Tibial nerve (tissue), 3 donors: Measurements from ENCODE around the gene GID4.

Experiments used
- POLR2A ChIP-seq, 2 donors: fragments of 450-650 bp; IDR thresholded peaks; one replicate each; pipeline ENCODE4 v1.6.1; 2017; ENCODE audit warnings: antibody characterized with exemption in 2 of 2, mild to moderate bottlenecking in 2 of 2, moderate library complexity in 2 of 2
- TF ChIP-seq, protein P1 (sequence below), 5 experiments: fragments of 200-600 bp in 3 of 5; fragments of 450-650 bp in 2 of 5; sonication (generic) in 3 of 5; IDR thresholded peaks; one replicate each; pipeline ENCODE4 v1.5.1; 2016 to 2019; ENCODE audit warnings: antibody characterized with exemption in 5 of 5, mild to moderate bottlenecking in 3 of 5, moderate library complexity in 2 of 5

DNA sequence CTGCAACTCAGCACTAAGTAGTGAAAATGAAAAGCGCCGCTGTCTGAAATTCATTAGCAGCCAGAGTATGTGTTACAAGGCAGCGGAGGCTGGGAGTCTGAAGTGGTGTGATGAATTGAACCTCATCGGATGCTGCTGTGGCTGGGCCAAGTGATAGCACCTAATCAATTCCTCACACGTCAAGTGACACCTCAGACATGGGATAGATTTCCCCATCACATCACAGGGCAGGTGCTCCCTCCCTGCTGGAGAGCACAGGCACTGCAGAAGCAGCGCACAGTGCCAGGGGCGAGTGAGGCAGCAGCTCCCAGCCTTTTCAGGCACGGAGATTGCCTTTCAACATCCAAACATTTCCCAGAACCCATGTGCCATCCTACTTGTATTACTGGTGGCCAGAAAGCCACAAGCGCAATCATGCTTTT lies 34.3 kb upstream of the GID4 start:
- TF ChIP-seq, protein P1, sequence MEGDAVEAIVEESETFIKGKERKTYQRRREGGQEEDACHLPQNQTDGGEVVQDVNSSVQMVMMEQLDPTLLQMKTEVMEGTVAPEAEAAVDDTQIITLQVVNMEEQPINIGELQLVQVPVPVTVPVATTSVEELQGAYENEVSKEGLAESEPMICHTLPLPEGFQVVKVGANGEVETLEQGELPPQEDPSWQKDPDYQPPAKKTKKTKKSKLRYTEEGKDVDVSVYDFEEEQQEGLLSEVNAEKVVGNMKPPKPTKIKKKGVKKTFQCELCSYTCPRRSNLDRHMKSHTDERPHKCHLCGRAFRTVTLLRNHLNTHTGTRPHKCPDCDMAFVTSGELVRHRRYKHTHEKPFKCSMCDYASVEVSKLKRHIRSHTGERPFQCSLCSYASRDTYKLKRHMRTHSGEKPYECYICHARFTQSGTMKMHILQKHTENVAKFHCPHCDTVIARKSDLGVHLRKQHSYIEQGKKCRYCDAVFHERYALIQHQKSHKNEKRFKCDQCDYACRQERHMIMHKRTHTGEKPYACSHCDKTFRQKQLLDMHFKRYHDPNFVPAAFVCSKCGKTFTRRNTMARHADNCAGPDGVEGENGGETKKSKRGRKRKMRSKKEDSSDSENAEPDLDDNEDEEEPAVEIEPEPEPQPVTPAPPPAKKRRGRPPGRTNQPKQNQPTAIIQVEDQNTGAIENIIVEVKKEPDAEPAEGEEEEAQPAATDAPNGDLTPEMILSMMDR (IDR thresholded peaks at IDR 0.05) = no peak
- no peak for TF ChIP-seq POLR2A (IDR thresholded peaks at IDR 0.05)
